Ascending aorta (tissue), 2 donors: Measurements from ENCODE around the gene ATP5F1E. TPM values are rescaled to one million over a fixed set of nuclear protein-coding genes. Genes with fewer than 3 reads are reported as not detected.

Source experiments
- DNase-seq, 2 donors: peaks; one replicate each; pipeline ENCODE4 v3.0.0-alpha.2; 2019; ENCODE audit warnings: low spot score in 2 of 2
- H3K27ac ChIP-seq, 2 donors: fragments of 200-600 bp; sonication (generic); one replicate each; pipeline ENCODE4 v1.5.1; 2016 to 2017; ENCODE audit warnings: mild to moderate bottlenecking in 1 of 2
- H3K27me3 ChIP-seq: fragments of 200-600 bp; sonication (generic); one replicate; pipeline ENCODE4 v1.5.1; 2017
- H3K36me3 ChIP-seq, 2 donors: fragments of 200-600 bp; sonication (generic); one replicate each; pipeline ENCODE4 v1.5.1; 2016
- H3K4me1 ChIP-seq, 2 donors: fragments of 200-600 bp; sonication (generic); one replicate each; pipeline ENCODE4 v1.5.1; 2016 to 2017; ENCODE audit warnings: mild to moderate bottlenecking in 1 of 2
- H3K4me3 ChIP-seq, 2 donors: fragments of 200-600 bp; sonication (generic); one replicate each; pipeline ENCODE4 v1.5.1; 2016 to 2017; ENCODE audit warnings: mild to moderate bottlenecking in 1 of 2
- H3K9me3 ChIP-seq, 2 donors: fragments of 200-600 bp; sonication (generic); one replicate each; pipeline ENCODE4 v1.5.1; 2016
- intact Hi-C: fragments of 100-400 bp; cut with DNase I; formaldehyde crosslinking; loops from one replicate; pipeline ENCODE4 v1.15.1; 2023
- total RNA-seq: library from RNA; depleted of rRNA; stranded (reverse); fragments of >200 nt; gene quantifications from one replicate; pipeline ENCODE4 v1.1.0, GENCODE V29; 2016
- TF ChIP-seq, protein P1 (sequence below), 3 experiments: fragments of 200-600 bp in 2 of 3; fragments of 450-650 bp in 1 of 3; sonication (generic) in 2 of 3; IDR thresholded peaks; one replicate each; pipeline ENCODE4 v1.5.1; 2016 to 2019; ENCODE audit warnings: antibody characterized with exemption in 3 of 3, mild to moderate bottlenecking in 1 of 3, moderate library complexity in 1 of 3

ATP5F1E gene
- total RNA-seq, 1 donor from 2014 or later: 12.7 TPM

DNA sequence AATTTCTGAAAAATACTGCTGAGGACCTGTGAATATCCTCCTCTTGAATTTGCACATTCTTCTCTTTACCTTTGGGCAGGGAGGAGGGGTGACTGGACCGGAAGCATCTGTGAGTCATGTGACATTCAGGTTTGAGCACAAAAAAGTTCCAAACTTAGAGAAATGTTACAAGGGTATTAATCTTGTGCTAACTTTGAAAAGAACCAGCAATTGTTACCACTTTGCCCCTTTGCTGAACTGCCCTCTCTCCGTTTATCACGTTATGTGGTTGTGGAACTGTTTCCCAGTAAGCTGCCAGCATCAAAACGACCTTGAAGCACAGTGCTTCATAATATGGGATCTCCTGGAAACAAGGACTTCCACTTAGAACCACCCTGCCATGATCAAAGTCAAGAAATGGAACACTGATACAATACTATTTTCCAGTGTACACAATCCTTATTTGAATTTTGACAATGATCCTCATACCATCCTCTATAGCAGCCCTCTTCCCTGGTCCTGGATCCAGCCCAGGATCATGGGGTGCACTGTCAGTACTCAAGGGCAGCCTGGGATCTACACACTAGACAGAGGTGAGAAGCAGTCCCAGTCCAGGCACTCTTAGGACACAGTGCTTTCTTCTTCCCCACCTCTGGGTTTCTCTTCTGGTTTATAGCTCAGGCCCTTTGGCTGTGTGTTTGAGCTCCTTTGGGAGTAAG is 15.2 kb downstream of the ATP5F1E start:
- peaks cover 0 to 4% of the 10 kb centered on the region in 2 donors for H3K36me3 ChIP-seq
- intact Hi-C loops: no loop called here
- H3K4me1 ChIP-seq: no peaks in the 10 kb centered on the region
- no peaks in the 10 kb centered on the region for H3K27me3 ChIP-seq
- H3K9me3 ChIP-seq: no peaks in the 10 kb centered on the region
- no peak overlapping the region for H3K27ac ChIP-seq
- no peak for DNase-seq
- H3K4me3 ChIP-seq: no peak overlapping the region
- TF ChIP-seq, protein P1, sequence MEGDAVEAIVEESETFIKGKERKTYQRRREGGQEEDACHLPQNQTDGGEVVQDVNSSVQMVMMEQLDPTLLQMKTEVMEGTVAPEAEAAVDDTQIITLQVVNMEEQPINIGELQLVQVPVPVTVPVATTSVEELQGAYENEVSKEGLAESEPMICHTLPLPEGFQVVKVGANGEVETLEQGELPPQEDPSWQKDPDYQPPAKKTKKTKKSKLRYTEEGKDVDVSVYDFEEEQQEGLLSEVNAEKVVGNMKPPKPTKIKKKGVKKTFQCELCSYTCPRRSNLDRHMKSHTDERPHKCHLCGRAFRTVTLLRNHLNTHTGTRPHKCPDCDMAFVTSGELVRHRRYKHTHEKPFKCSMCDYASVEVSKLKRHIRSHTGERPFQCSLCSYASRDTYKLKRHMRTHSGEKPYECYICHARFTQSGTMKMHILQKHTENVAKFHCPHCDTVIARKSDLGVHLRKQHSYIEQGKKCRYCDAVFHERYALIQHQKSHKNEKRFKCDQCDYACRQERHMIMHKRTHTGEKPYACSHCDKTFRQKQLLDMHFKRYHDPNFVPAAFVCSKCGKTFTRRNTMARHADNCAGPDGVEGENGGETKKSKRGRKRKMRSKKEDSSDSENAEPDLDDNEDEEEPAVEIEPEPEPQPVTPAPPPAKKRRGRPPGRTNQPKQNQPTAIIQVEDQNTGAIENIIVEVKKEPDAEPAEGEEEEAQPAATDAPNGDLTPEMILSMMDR (IDR thresholded peaks at IDR 0.05): no peak

DNA sequence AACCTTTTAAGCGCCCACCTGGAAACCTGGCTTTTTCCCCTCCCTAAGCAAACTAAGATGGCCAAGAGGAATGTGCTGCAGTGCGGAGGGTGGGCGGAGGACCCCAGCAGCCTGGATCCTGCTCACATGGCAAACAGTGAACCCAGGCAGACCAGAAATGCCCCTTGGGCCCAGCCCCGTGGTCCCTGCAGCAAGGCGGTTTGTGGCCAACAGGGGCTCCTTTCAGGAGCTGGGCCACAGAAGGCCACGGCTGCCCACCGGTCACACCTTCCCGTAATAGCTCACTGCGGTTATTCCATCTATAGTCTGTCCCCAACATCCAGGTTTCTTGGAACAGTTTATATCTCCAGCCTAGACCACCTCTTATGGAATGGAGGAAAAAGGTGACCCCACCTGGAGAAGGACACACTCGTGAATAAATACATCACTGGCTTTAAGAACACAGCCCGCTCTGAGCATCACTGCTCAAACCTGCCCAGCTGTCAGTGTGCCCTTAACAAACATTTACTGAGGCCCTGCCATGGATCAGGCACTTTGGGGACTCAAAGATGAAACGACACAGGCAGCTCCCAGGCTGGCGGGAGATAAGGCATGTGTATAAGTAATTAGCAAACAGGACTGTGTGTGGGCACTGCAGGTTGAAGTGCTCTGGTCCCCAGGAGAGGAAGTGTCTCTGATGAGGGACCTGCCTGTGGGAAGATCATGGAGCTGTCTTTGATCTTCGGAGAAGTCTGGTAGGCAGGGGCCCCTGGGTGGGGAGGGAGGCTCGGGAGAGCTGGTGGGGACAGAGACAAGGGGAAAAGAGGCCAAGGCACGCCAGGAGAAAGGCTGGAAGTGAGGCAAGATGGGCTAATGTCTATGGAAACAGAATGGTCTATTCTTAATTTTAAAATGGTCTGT is 16.1 kb downstream of the ATP5F1E start:
- Histone ChIP-seq H3K4me1 (peaks cover 0 to 3% of the 10 kb centered on the region in 2 donors), H3K9me3 (no peaks in the 10 kb centered on the region), H3K4me3 (no peak overlapping the region), H3K27ac (no peak overlapping the region), H3K27me3 (no peaks in the 10 kb centered on the region), H3K36me3 (no peaks in the 10 kb centered on the region)
- intact Hi-C loops: no loop called here
- DNase-seq: no peak
- TF ChIP-seq, protein P1 (IDR thresholded peaks at IDR 0.05): no peak

DNA sequence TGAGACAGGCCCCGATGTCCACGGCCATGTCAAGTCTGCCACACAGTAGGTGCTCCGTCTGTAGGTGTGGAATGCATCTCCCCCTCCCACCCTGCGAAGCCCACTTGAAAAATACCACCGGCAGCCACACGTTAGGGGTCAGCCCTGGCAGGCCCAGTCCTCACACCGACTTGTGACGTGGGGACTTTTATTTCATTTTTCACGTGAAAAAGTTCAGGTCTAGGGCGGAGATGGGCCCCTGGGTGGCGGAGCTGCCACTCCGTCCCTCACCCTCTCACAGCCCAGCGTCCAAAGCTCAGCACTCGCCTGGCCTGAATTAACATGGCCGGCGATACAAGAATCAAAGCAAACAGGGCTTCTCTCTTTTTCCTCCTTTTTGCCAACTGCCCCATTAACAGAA is 16.7 kb downstream of the ATP5F1E start:
- Histone ChIP-seq H3K27me3 (no peaks in the 10 kb centered on the region), H3K36me3 (no peaks in the 10 kb centered on the region), H3K27ac (no peak overlapping the region), H3K4me1 (peaks cover 4 to 7% of the 10 kb centered on the region in 2 donors), H3K9me3 (no peaks in the 10 kb centered on the region), H3K4me3 (no peak overlapping the region)
- DNase-seq: no peak
- intact Hi-C loops: no loop called here
- TF ChIP-seq, protein P1 (IDR thresholded peaks at IDR 0.05): no peak

DNA sequence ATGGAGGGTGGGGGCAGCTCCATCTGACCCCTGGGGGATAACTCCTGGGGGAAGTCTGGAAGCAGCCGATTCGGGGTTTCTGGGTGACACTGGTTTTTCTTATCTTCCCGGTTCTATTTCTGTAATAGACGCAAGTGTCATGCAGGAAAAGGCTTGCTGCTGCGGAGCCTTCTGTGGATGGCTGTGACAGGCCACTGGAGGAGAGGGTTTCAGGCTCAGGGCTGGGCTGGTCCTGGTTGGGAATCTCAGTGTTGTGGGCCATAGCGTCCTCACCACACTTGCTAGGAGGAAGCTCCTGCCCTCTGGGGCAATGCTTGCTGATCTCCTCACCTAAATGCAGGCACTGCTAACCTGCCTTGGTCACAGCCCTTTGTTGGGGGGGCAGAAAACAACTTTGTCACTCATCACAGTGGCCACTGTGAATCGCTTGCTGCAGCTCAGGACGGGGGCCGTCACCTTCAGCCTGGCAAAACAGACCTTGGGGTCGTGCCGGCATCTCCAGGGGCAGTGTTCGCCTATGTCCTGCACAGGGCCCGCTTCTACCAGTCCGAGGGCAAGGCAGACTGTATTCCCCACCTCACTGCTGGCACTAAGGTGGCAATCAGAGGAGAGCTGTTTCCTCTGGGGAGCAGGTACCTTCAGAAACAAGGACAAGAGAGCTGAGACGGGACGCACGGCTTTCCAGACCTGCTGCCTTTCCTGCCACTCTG is 17.3 kb downstream of the ATP5F1E start:
- peak overlapping the region in 1 of 2 donors; percentile 19 for H3K27ac ChIP-seq

More for the DNA sequence above, 17.3 kb downstream of the ATP5F1E start:
- Histone ChIP-seq H3K9me3 (no peaks in the 10 kb centered on the region), H3K4me1 (peaks cover 4 to 11% of the 10 kb centered on the region in 2 donors), H3K27me3 (no peaks in the 10 kb centered on the region), H3K4me3 (no peak overlapping the region), H3K36me3 (no peaks in the 10 kb centered on the region)
- TF ChIP-seq, protein P1 (IDR thresholded peaks at IDR 0.05): no peak
- DNase-seq: no peak
- intact Hi-C loops: no loop called here
